Liver (tissue), 9 donors: ENCODE measurements around the gene FARS2. TPM values are rescaled to one million over a fixed set of nuclear protein-coding genes. Genes with fewer than 3 reads are reported as not detected.

Experiments used
- DNase-seq: peaks from one replicate; pipeline ENCODE4 v3.0.0-alpha.2; 2017; ENCODE audit warnings: low spot score
- H3K27ac ChIP-seq, 2 donors: one replicate each; pipeline ENCODE4 v1.7.0; 2013; ENCODE audit warnings: inconsistent platforms in 2 of 2, low read length in 2 of 2, control low read depth in 1 of 2, low read depth in 1 of 2, mild to moderate bottlenecking in 1 of 2
- H3K27me3 ChIP-seq, 4 donors: one replicate each; pipeline versions ENCODE4 v1.6.1 to v1.7.0; 2013; ENCODE audit warnings: low read length in 3 of 4, inconsistent platforms in 1 of 4, mild to moderate bottlenecking in 1 of 4, moderate library complexity in 1 of 4; ENCODE audit not compliant: control insufficient read depth in 4 of 4, insufficient read depth in 4 of 4
- H3K36me3 ChIP-seq, 4 donors: one replicate each; pipeline versions ENCODE4 v1.6.1 to v1.7.0; 2013; ENCODE audit warnings: low read length in 3 of 4, mild to moderate bottlenecking in 3 of 4, low read depth in 1 of 4, moderate library complexity in 1 of 4; ENCODE audit not compliant: control insufficient read depth in 4 of 4, insufficient read depth in 3 of 4
- H3K4me1 ChIP-seq, 4 donors: one replicate each; pipeline versions ENCODE4 v1.6.1 to v1.7.0; 2013; ENCODE audit warnings: low read length in 3 of 4, mild to moderate bottlenecking in 3 of 4, moderate library complexity in 1 of 4; ENCODE audit not compliant: control insufficient read depth in 4 of 4, insufficient read depth in 4 of 4
- H3K4me3 ChIP-seq, 3 donors: one replicate each; pipeline versions ENCODE4 v1.6.1 to v1.7.0; 2013; ENCODE audit warnings: low read length in 3 of 3, control low read depth in 1 of 3, low read depth in 1 of 3, mild to moderate bottlenecking in 1 of 3
- H3K9ac ChIP-seq, 2 donors: one replicate each; pipeline ENCODE4 v1.7.0; 2013; ENCODE audit warnings: low read length in 2 of 2, mild to moderate bottlenecking in 2 of 2, moderate library complexity in 2 of 2, control low read depth in 1 of 2, low read depth in 1 of 2
- H3K9me3 ChIP-seq, 4 donors: one replicate each; pipeline versions ENCODE4 v1.6.1 to v1.7.0; 2013; ENCODE audit warnings: low read length in 3 of 4; ENCODE audit not compliant: control insufficient read depth in 4 of 4
- FOXA2 ChIP-seq: IDR thresholded peaks from 2 replicates; pipeline ENCODE4 v1.6.1; 2016; ENCODE audit warnings: antibody characterized with exemption
- GABPA ChIP-seq, 2 donors: IDR thresholded peaks in 1 of 2; conservative IDR thresholded peaks in 1 of 2; 2 replicates each; pipeline ENCODE4 v1.6.1; 2016; ENCODE audit warnings: antibody characterized with exemption in 2 of 2, mild to moderate bottlenecking in 1 of 2, moderate library complexity in 1 of 2
- HNF4A ChIP-seq, 2 donors: conservative IDR thresholded peaks; 2 replicates each; pipeline ENCODE4 v1.6.1; 2016; ENCODE audit warnings: antibody characterized with exemption in 2 of 2, mild to moderate bottlenecking in 2 of 2
- JUND ChIP-seq, 2 donors: IDR thresholded peaks; 2 replicates each; pipeline ENCODE4 v1.6.1; 2016; ENCODE audit warnings: antibody characterized with exemption in 2 of 2
- NR2F2 ChIP-seq: IDR thresholded peaks from 2 replicates; pipeline ENCODE4 v1.6.1; 2016; ENCODE audit warnings: antibody characterized with exemption
- RXRA ChIP-seq, 2 donors: IDR thresholded peaks; 2 replicates each; pipeline ENCODE4 v1.6.1; 2017 to 2018; ENCODE audit warnings: antibody characterized with exemption in 2 of 2, mild to moderate bottlenecking in 1 of 2
- SP1 ChIP-seq: IDR thresholded peaks from 2 replicates; pipeline ENCODE4 v1.6.1; 2018; ENCODE audit warnings: antibody characterized with exemption, mild to moderate bottlenecking
- TAF1 ChIP-seq: conservative IDR thresholded peaks from 2 replicates; pipeline ENCODE4 v1.6.1; 2016; ENCODE audit warnings: antibody characterized with exemption, mild to moderate bottlenecking
- YY1 ChIP-seq: IDR thresholded peaks from 2 replicates; pipeline ENCODE4 v1.6.1; 2016; ENCODE audit warnings: antibody characterized with exemption, mild to moderate bottlenecking
- WGBS: extraction: QIAGEN DNeasy Blood & Tissue Kit; methylation state at CpG from one replicate; pipeline ENCODE4 v1.1.7; 2013; 5-methylcytosine and 5-hydroxymethylcytosine counted together
- polyA plus RNA-seq, 2 donors: library from polyadenylated mRNA; stranded (reverse) in 1 of 2; unstranded in 1 of 2; fragments of 200-250 nt in 1 of 2; fragments of >200 nt in 1 of 2; fragmentation: Nextera tagmentation in 1 of 2; extraction: Ambion mirVana in 1 of 2; gene quantifications; one replicate each; pipeline versions ENCODE4 v1.2.1 to v1.2.3, GENCODE V29; 2013 to 2015
- total RNA-seq, 2 donors: library from RNA; depleted of rRNA; stranded (reverse); fragments of >200 nt; gene quantifications; one replicate each; pipeline ENCODE4 v1.2.3, GENCODE V29; 2014
- TF ChIP-seq, protein P1 (sequence below): fragments of 150-350 bp; IDR thresholded peaks from 2 replicates; pipeline ENCODE4 v1.5.1; 2017; ENCODE audit warnings: improper control_type of control experiment, low read depth, low read length; ENCODE audit not compliant: missing input control
- TF ChIP-seq, protein P2 (sequence below): IDR thresholded peaks from 2 replicates; pipeline ENCODE4 v1.6.1; 2016; ENCODE audit warnings: antibody characterized with exemption
- TF ChIP-seq, protein P3 (sequence below): IDR thresholded peaks from 2 replicates; pipeline ENCODE4 v1.6.1; 2016; ENCODE audit warnings: antibody characterized with exemption
- TF ChIP-seq, protein P4 (sequence below): IDR thresholded peaks from 2 replicates; pipeline ENCODE4 v1.6.1; 2016; ENCODE audit warnings: antibody characterized with exemption
- TF ChIP-seq, protein P5 (sequence below): IDR thresholded peaks from 2 replicates; pipeline ENCODE4 v1.6.1; 2016; ENCODE audit warnings: antibody characterized with exemption, mild to moderate bottlenecking
- donor health status: healthy.
- donor health status: healthy.
- donor health status: healthy.
- donor health status: healthy.
- donor health status: healthy.

Gene FARS2
- total and polyA plus RNA-seq, 4 donors: 7.8 to 25.9 (median 11.2) TPM

GRCh38 chr6:5215159-5215558 is 46.2 kb upstream of the FARS2 start:
- Histone ChIP-seq H3K4me1 (no peaks in the 10 kb centered on the region), H3K27ac (no peak overlapping the region), H3K4me3 (no peak overlapping the region), H3K9ac (no peak overlapping the region), H3K27me3 (no peaks in the 10 kb centered on the region), H3K36me3 (peaks cover 0 to 4% (median 0%) of the 10 kb centered on the region in 4 donors), H3K9me3 (no peaks in the 10 kb centered on the region)
- no peak for DNase-seq
- TF ChIP-seq, protein P1, sequence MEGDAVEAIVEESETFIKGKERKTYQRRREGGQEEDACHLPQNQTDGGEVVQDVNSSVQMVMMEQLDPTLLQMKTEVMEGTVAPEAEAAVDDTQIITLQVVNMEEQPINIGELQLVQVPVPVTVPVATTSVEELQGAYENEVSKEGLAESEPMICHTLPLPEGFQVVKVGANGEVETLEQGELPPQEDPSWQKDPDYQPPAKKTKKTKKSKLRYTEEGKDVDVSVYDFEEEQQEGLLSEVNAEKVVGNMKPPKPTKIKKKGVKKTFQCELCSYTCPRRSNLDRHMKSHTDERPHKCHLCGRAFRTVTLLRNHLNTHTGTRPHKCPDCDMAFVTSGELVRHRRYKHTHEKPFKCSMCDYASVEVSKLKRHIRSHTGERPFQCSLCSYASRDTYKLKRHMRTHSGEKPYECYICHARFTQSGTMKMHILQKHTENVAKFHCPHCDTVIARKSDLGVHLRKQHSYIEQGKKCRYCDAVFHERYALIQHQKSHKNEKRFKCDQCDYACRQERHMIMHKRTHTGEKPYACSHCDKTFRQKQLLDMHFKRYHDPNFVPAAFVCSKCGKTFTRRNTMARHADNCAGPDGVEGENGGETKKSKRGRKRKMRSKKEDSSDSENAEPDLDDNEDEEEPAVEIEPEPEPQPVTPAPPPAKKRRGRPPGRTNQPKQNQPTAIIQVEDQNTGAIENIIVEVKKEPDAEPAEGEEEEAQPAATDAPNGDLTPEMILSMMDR: no peak
- TF ChIP-seq JUND (IDR thresholded peaks at IDR 0.05) (no peak), TAF1 (no peak), RXRA (IDR thresholded peaks at IDR 0.05) (no peak), HNF4A (conservative IDR thresholded peaks at IDR 0.05) (no peak), NR2F2 (no peak), GABPA (IDR thresholded peaks at IDR 0.05 in 1 of 2, conservative IDR thresholded peaks at IDR 0.05 in 1 of 2) (no peak), YY1 (no peak), FOXA2 (no peak)
- TF ChIP-seq, protein P2, sequence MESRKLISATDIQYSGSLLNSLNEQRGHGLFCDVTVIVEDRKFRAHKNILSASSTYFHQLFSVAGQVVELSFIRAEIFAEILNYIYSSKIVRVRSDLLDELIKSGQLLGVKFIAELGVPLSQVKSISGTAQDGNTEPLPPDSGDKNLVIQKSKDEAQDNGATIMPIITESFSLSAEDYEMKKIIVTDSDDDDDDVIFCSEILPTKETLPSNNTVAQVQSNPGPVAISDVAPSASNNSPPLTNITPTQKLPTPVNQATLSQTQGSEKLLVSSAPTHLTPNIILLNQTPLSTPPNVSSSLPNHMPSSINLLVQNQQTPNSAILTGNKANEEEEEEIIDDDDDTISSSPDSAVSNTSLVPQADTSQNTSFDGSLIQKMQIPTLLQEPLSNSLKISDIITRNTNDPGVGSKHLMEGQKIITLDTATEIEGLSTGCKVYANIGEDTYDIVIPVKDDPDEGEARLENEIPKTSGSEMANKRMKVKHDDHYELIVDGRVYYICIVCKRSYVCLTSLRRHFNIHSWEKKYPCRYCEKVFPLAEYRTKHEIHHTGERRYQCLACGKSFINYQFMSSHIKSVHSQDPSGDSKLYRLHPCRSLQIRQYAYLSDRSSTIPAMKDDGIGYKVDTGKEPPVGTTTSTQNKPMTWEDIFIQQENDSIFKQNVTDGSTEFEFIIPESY: no peak
- TF ChIP-seq, protein P3, sequence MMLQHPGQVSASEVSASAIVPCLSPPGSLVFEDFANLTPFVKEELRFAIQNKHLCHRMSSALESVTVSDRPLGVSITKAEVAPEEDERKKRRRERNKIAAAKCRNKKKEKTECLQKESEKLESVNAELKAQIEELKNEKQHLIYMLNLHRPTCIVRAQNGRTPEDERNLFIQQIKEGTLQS: no peak
- TF ChIP-seq, protein P4, sequence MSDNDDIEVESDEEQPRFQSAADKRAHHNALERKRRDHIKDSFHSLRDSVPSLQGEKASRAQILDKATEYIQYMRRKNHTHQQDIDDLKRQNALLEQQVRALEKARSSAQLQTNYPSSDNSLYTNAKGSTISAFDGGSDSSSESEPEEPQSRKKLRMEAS: no peak
- TF ChIP-seq, protein P5, sequence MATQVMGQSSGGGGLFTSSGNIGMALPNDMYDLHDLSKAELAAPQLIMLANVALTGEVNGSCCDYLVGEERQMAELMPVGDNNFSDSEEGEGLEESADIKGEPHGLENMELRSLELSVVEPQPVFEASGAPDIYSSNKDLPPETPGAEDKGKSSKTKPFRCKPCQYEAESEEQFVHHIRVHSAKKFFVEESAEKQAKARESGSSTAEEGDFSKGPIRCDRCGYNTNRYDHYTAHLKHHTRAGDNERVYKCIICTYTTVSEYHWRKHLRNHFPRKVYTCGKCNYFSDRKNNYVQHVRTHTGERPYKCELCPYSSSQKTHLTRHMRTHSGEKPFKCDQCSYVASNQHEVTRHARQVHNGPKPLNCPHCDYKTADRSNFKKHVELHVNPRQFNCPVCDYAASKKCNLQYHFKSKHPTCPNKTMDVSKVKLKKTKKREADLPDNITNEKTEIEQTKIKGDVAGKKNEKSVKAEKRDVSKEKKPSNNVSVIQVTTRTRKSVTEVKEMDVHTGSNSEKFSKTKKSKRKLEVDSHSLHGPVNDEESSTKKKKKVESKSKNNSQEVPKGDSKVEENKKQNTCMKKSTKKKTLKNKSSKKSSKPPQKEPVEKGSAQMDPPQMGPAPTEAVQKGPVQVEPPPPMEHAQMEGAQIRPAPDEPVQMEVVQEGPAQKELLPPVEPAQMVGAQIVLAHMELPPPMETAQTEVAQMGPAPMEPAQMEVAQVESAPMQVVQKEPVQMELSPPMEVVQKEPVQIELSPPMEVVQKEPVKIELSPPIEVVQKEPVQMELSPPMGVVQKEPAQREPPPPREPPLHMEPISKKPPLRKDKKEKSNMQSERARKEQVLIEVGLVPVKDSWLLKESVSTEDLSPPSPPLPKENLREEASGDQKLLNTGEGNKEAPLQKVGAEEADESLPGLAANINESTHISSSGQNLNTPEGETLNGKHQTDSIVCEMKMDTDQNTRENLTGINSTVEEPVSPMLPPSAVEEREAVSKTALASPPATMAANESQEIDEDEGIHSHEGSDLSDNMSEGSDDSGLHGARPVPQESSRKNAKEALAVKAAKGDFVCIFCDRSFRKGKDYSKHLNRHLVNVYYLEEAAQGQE: no peak
- WGBS: 93% methylated on average over 2 of the region's 2 CpGs

- peaks cover 0 to 4% (median 0%) of the 10 kb centered on the region in 4 donors for H3K36me3 ChIP-seq
Measured at GRCh38 chr6:5215799-5216198, 45.5 kb upstream of the FARS2 start.

More at GRCh38 chr6:5215799-5216198, 45.5 kb upstream of the FARS2 start:
- TF ChIP-seq, protein P2: no peak
- TF ChIP-seq, protein P1: no peak
- no peak for TF ChIP-seq RXRA (IDR thresholded peaks at IDR 0.05)
- TF ChIP-seq SP1: no peak
- no peaks in the 10 kb centered on the region for H3K4me1 ChIP-seq
- DNase-seq: no peak
- H3K27ac ChIP-seq: no peak overlapping the region
- H3K9me3 ChIP-seq: no peaks in the 10 kb centered on the region
- H3K27me3 ChIP-seq: no peaks in the 10 kb centered on the region
- H3K4me3 ChIP-seq: no peak overlapping the region
- 84% methylated on average over 9 of the region's 9 CpGs for WGBS
- H3K9ac ChIP-seq: no peak overlapping the region
